HepG2 (cell line): Measurements from ENCODE around the gene BRCA1. TPM values are rescaled to one million over a fixed set of nuclear protein-coding genes. Genes with fewer than 3 reads are reported as not detected.

ENCODE experiments used
- ARNT2 ChIP-seq: sonication (generic); formaldehyde crosslinking; IDR thresholded peaks from 2 replicates; pipeline ENCODE4 v1.8.0; 2022; ENCODE audit warnings: mild to moderate bottlenecking, low read depth, missing genetic modification reagents, moderate library complexity
- GATAD1 ChIP-seq: IDR thresholded peaks from 2 replicates; pipeline ENCODE4 v1.6.1; 2016; ENCODE audit warnings: missing genetic modification reagents, missing compliant biosample characterization
- KAT7 ChIP-seq: IDR thresholded peaks from 2 replicates; pipeline ENCODE4 v1.6.1; 2018; ENCODE audit warnings: borderline replicate concordance, missing compliant biosample characterization
- MXD4 ChIP-seq: IDR thresholded peaks from 2 replicates; pipeline ENCODE4 v1.6.1; 2016; ENCODE audit warnings: mild to moderate bottlenecking, missing biosample characterization, missing genetic modification reagents
- RXRA ChIP-seq: sonication (generic); formaldehyde crosslinking; IDR thresholded peaks from 2 replicates; pipeline ENCODE4 v1.5.1; 2020; ENCODE audit warnings: missing genetic modification reagents
- SALL2 ChIP-seq: sonication (generic); formaldehyde crosslinking; IDR thresholded peaks from 2 replicates; pipeline ENCODE4 v1.8.1; 2023; ENCODE audit warnings: mild to moderate bottlenecking, missing genetic modification reagents, inconsistent platforms
- THAP7 ChIP-seq: sonication (generic); formaldehyde crosslinking; IDR thresholded peaks from 2 replicates; pipeline ENCODE4 v1.8.1; 2023; ENCODE audit warnings: mild to moderate bottlenecking, missing genetic modification reagents
- ZMYM4 ChIP-seq: sonication (generic); formaldehyde crosslinking; IDR thresholded peaks from 2 replicates; pipeline ENCODE4 v1.8.1; 2023; ENCODE audit warnings: mild to moderate bottlenecking, missing genetic modification reagents
- ZNF230 ChIP-seq: sonication (generic); formaldehyde crosslinking; IDR thresholded peaks from 2 replicates; pipeline ENCODE4 v1.4.0; 2020; ENCODE audit warnings: mild to moderate bottlenecking, missing genetic modification reagents
- ZNF768 ChIP-seq: sonication (generic); formaldehyde crosslinking; IDR thresholded peaks from 2 replicates; pipeline ENCODE4 v1.4.0; 2020; ENCODE audit warnings: missing genetic modification reagents
- ZNF878 ChIP-seq: sonication (generic); formaldehyde crosslinking; IDR thresholded peaks from 2 replicates; pipeline ENCODE4 v1.8.1; 2023; ENCODE audit warnings: mild to moderate bottlenecking, missing genetic modification reagents, moderate library complexity
- ZSCAN12 ChIP-seq: sonication (generic); formaldehyde crosslinking; IDR thresholded peaks from 2 replicates; pipeline ENCODE4 v1.9.0; 2021; ENCODE audit warnings: mild to moderate bottlenecking, missing genetic modification reagents
- polyA plus RNA-seq, 8 experiments: library from polyadenylated mRNA; depleted of rRNA in 3 of 8; stranded (reverse) in 7 of 8; unstranded in 1 of 8; fragments of >200 nt; fragmentation: Illumina TruSeq in 4 of 8; extraction: Trizol in 4 of 8; gene quantifications; 2 replicates each; pipeline versions ENCODE4 v1.2.1 to v1.2.3, GENCODE V29; 2011 to 2016; ENCODE audit warnings: low read depth in 4 of 8, missing spikeins in 1 of 8, mixed read lengths in 1 of 8; ENCODE audit not compliant: insufficient read depth in 1 of 8
- total RNA-seq, 5 experiments: library from RNA; depleted of rRNA; stranded (reverse); fragments of >200 nt; fragmentation: Illumina TruSeq; extraction: Trizol; gene quantifications; 2 replicates each; pipeline ENCODE4 v1.2.3, GENCODE V29; 2016; ENCODE audit warnings: low read depth in 1 of 5
- TF ChIP-seq, protein P1 (sequence below): sonication (generic); formaldehyde crosslinking; IDR thresholded peaks from 2 replicates; pipeline ENCODE4 v1.4.0; 2020; ENCODE audit warnings: missing genetic modification reagents, mild to moderate bottlenecking, borderline replicate concordance
- TF ChIP-seq, protein P2 (sequence below): sonication (generic); formaldehyde crosslinking; IDR thresholded peaks from 2 replicates; pipeline ENCODE4 v1.4.0; 2020; ENCODE audit warnings: missing genetic modification reagents
- TF ChIP-seq, protein P3 (sequence below), 2 experiments: sonication (generic) in 1 of 2; formaldehyde crosslinking in 1 of 2; IDR thresholded peaks; 2 replicates each; pipeline versions ENCODE4 v1.4.0 to v1.6.1; 2018 to 2020; ENCODE audit warnings: missing genetic modification reagents in 2 of 2, borderline replicate concordance in 1 of 2, low read depth in 1 of 2, mild to moderate bottlenecking in 1 of 2, missing biosample characterization in 1 of 2

The BRCA1 gene
- total and polyA plus RNA-seq, 2 of the 13 experiments (the other 11 are each of a cell fraction or from before 2014, with no cell fraction given): 13.3 to 37.5 TPM

- TF ChIP-seq, protein P1, sequence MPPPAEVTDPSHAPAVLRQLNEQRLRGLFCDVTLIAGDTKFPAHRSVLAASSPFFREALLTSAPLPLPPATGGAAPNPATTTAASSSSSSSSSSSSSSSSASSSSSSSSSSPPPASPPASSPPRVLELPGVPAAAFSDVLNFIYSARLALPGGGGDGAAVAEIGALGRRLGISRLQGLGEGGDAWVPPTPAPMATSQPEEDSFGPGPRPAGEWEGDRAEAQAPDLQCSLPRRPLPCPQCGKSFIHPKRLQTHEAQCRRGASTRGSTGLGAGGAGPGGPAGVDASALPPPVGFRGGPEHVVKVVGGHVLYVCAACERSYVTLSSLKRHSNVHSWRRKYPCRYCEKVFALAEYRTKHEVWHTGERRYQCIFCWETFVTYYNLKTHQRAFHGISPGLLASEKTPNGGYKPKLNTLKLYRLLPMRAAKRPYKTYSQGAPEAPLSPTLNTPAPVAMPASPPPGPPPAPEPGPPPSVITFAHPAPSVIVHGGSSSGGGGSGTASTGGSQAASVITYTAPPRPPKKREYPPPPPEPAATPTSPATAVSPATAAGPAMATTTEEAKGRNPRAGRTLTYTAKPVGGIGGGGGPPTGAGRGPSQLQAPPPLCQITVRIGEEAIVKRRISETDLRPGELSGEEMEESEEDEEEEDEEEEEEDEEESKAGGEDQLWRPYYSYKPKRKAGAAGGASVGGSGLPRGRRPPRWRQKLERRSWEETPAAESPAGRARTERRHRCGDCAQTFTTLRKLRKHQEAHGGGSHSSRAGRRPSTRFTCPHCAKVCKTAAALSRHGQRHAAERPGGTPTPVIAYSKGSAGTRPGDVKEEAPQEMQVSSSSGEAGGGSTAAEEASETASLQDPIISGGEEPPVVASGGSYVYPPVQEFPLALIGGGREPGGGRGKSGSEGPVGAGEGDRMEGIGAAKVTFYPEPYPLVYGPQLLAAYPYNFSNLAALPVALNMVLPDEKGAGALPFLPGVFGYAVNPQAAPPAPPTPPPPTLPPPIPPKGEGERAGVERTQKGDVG: peak; percentile 92; the same call in 1 of the 2 replicates
- TF ChIP-seq ZMYM4 (peak; percentile 65; the same call in 1 of the 2 replicates), ZSCAN12 (peak; percentile 71; the same call in 1 of the 2 replicates), RXRA (CRISPR knock-in tag) (peak; percentile 33; the same call in 1 of the 2 replicates), ZNF768 (CRISPR knock-in tag) (peak; percentile 44; the same call in 1 of the 2 replicates), MXD4 (CRISPR knock-in tag) (peak; percentile 89), THAP7 (CRISPR knock-in tag) (0 out of 2 replicates have a peak, but pooled peaks have one; percentile 60), KAT7 (CRISPR knock-in tag) (0 out of 2 replicates have a peak, but pooled peaks have one; percentile 40), SALL2 (peak; percentile 93), ZNF230 (0 out of 2 replicates have a peak, but pooled peaks have one; percentile 27), ARNT2 (no peak), GATAD1 (CRISPR knock-in tag) (peak; percentile 73), ZNF878 (no peak)
- TF ChIP-seq, protein P2, sequence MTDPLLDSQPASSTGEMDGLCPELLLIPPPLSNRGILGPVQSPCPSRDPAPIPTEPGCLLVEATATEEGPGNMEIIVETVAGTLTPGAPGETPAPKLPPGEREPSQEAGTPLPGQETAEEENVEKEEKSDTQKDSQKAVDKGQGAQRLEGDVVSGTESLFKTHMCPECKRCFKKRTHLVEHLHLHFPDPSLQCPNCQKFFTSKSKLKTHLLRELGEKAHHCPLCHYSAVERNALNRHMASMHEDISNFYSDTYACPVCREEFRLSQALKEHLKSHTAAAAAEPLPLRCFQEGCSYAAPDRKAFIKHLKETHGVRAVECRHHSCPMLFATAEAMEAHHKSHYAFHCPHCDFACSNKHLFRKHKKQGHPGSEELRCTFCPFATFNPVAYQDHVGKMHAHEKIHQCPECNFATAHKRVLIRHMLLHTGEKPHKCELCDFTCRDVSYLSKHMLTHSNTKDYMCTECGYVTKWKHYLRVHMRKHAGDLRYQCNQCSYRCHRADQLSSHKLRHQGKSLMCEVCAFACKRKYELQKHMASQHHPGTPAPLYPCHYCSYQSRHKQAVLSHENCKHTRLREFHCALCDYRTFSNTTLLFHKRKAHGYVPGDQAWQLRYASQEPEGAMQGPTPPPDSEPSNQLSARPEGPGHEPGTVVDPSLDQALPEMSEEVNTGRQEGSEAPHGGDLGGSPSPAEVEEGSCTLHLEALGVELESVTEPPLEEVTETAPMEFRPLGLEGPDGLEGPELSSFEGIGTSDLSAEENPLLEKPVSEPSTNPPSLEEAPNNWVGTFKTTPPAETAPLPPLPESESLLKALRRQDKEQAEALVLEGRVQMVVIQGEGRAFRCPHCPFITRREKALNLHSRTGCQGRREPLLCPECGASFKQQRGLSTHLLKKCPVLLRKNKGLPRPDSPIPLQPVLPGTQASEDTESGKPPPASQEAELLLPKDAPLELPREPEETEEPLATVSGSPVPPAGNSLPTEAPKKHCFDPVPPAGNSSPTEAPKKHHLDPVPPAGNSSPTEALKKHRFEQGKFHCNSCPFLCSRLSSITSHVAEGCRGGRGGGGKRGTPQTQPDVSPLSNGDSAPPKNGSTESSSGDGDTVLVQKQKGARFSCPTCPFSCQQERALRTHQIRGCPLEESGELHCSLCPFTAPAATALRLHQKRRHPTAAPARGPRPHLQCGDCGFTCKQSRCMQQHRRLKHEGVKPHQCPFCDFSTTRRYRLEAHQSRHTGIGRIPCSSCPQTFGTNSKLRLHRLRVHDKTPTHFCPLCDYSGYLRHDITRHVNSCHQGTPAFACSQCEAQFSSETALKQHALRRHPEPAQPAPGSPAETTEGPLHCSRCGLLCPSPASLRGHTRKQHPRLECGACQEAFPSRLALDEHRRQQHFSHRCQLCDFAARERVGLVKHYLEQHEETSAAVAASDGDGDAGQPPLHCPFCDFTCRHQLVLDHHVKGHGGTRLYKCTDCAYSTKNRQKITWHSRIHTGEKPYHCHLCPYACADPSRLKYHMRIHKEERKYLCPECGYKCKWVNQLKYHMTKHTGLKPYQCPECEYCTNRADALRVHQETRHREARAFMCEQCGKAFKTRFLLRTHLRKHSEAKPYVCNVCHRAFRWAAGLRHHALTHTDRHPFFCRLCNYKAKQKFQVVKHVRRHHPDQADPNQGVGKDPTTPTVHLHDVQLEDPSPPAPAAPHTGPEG (CRISPR knock-in tag): 0 out of 2 replicates have a peak, but pooled peaks have one; percentile 30
- TF ChIP-seq, protein P3, sequence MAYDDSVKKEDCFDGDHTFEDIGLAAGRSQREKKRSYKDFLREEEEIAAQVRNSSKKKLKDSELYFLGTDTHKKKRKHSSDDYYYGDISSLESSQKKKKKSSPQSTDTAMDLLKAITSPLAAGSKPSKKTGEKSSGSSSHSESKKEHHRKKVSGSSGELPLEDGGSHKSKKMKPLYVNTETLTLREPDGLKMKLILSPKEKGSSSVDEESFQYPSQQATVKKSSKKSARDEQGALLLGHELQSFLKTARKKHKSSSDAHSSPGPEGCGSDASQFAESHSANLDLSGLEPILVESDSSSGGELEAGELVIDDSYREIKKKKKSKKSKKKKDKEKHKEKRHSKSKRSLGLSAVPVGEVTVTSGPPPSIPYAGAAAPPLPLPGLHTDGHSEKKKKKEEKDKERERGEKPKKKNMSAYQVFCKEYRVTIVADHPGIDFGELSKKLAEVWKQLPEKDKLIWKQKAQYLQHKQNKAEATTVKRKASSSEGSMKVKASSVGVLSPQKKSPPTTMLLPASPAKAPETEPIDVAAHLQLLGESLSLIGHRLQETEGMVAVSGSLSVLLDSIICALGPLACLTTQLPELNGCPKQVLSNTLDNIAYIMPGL (CRISPR knock-in tag; IDR thresholded peaks at IDR 0.05; ENCODE audit: borderline replicate concordance in 1 of 2, low read depth in 1 of 2): peak; percentile 68 to 82; a peak in 2 of 4 replicates
These were observed 100.5 kb downstream of the BRCA1 start, which contains the start of gene RND2 (continued) for GRCh38 chr17:43024407-43025289.
